SHP77 (cell line): ENCODE results near the gene KCNJ12.
"Not testable (repeated sequence)": the region's sequence is repeated elsewhere in the genome, so short reads cannot be mapped to it uniquely, and the experiment has no call there.

Experiments
- DNase-seq, 2 experiments: peaks; one replicate each; lab custom pipeline; 2025; lab: John Stamatoyannopoulos, UW

Gene KCNJ12

GRCh38 chr17:21376081-21376758, at the start of gene KCNJ12:
Gene KCNJ12, plus strand, starts transcription at chr17:21376357. Its CDS starts 38,986 bp downstream, at chr17:21415343.
- no peak for DNase-seq

- DNase-seq: not testable (repeated sequence)
Measured at GRCh38 chr17:21327921-21328320, 48.2 kb upstream of the KCNJ12 start.

GRCh38 chr17:21328778-21329177, 47.4 kb upstream of the KCNJ12 start:
- DNase-seq: not testable (repeated sequence)

GRCh38 chr17:21330436-21331160, 45.6 kb upstream of the KCNJ12 start:
- DNase-seq: no peak

- not testable (repeated sequence) for DNase-seq
Measured at GRCh38 chr17:21336541-21337294, 39.4 kb upstream of the KCNJ12 start.

GRCh38 chr17:21337981-21338625, 38.1 kb upstream of the KCNJ12 start:
- DNase-seq: not testable (repeated sequence)

GRCh38 chr17:21339011-21339410, 37.1 kb upstream of the KCNJ12 start:
- DNase-seq: no peak

- DNase-seq: not testable (repeated sequence)
Measured at GRCh38 chr17:21339571-21339970, 36.6 kb upstream of the KCNJ12 start.

GRCh38 chr17:21340407-21340806, 35.8 kb upstream of the KCNJ12 start:
- DNase-seq: not testable (repeated sequence)

GRCh38 chr17:21341279-21341678, 34.9 kb upstream of the KCNJ12 start:
- not testable (repeated sequence) for DNase-seq

GRCh38 chr17:21341925-21342540, 34.1 kb upstream of the KCNJ12 start:
- DNase-seq: not testable (repeated sequence)

- DNase-seq: not testable (repeated sequence)
Measured at GRCh38 chr17:21343061-21343949, 32.9 kb upstream of the KCNJ12 start.

- not testable (repeated sequence) for DNase-seq
Measured at GRCh38 chr17:21344801-21345200, 31.4 kb upstream of the KCNJ12 start.

- DNase-seq: no peak
Measured at GRCh38 chr17:21345236-21345635, 30.9 kb upstream of the KCNJ12 start.

- not testable (repeated sequence) for DNase-seq
Measured at GRCh38 chr17:21346107-21346506, 30.1 kb upstream of the KCNJ12 start.

GRCh38 chr17:21346651-21347250, 29.4 kb upstream of the KCNJ12 start:
- not testable (repeated sequence) for DNase-seq

GRCh38 chr17:21347660-21348059, 28.5 kb upstream of the KCNJ12 start:
- not testable (repeated sequence) for DNase-seq

- not testable (repeated sequence) for DNase-seq
Measured at GRCh38 chr17:21348081-21348925, 27.9 kb upstream of the KCNJ12 start.

- DNase-seq: not testable (repeated sequence)
Measured at GRCh38 chr17:21348926-21349261, 27.3 kb upstream of the KCNJ12 start.
